Measurements from ENCODE around the gene CCDC68. TPM values are rescaled to one million over a fixed set of nuclear protein-coding genes. Genes with fewer than 3 reads are reported as not detected.

The CCDC68 gene
- total and polyA plus RNA-seq, 2 of the 8 experiments (the other 6 are each of a cell fraction or from before 2014, with no cell fraction given): 0.06 to 0.80 TPM

DNA sequence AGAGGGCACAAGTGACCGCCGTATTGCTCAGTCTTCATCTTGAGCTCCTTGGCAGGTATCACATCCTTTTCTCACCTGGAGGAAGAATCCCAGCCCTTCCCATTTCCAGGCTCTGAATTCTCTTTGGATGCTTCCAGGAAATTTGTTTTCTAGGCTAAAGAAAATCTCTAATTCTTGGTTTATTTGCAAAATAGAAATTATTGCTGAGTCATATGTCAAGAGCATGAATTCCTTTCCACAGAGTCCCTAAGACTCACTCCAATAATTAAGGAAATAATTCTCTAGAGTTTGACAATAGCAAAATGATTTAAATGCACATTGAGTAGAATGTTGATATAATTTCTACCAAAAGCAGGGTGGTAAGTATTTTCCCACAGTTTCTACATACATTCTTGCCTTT is 16.3 kb upstream of the CCDC68 start:
- Histone ChIP-seq H3K4ac (replicated peaks; ENCODE audit: insufficient read length, low read depth, low read length) (no peak overlapping the region), H3K4me2 (ENCODE audit: insufficient read depth in 1 of 2, low read depth in 2 of 2, low read length in 2 of 2) (no peak overlapping the region), H2BK12ac (ENCODE audit: low read depth, low read length) (peak overlapping the region; percentile 30; the same call in 1 of the 2 replicates), H3K27ac (ENCODE audit: low read depth, low read length) (no peak overlapping the region), H4K8ac (ENCODE audit: extremely low read depth, insufficient read depth, low read length) (no peak overlapping the region), H3K14ac (ENCODE audit: insufficient read length) (no peak overlapping the region), H2AFZ (ENCODE audit: low read length) (no peak overlapping the region), H3K18ac (ENCODE audit: extremely low read depth, low read length) (no peak overlapping the region), H3K23me2 (ENCODE audit: low read depth, low read length) (no peaks in the 10 kb centered on the region), H3K9ac (replicated peaks in 1 of 4; ENCODE audit: extremely low read depth in 1 of 4, low read depth in 3 of 4, low read length in 3 of 4) (no peak overlapping the region), H2BK5ac (ENCODE audit: low read depth, low read length) (no peak overlapping the region), H2AK5ac (ENCODE audit: low read depth, low read length) (no peak overlapping the region), H3K4me1 (replicated peaks in 1 of 4; ENCODE audit: control insufficient read depth in 3 of 4, insufficient read depth in 4 of 4, low read length in 3 of 4) (no peaks in the 10 kb centered on the region), H2BK120ac (replicated peaks; ENCODE audit: low read depth, low read length) (no peak overlapping the region), H4K5ac (ENCODE audit: insufficient read length, low read depth, low read length) (no peak overlapping the region), H3K79me1 (ENCODE audit: low read depth, low read length) (no peaks in the 10 kb centered on the region), H2BK20ac (ENCODE audit: low read length) (no peak overlapping the region), H3K23ac (ENCODE audit: insufficient read length) (no peak overlapping the region), H4K91ac (replicated peaks; ENCODE audit: insufficient read length, low read length) (no peak overlapping the region), H4K20me1 (replicated peaks in 1 of 2; ENCODE audit: control insufficient read depth in 1 of 2, insufficient read depth in 2 of 2, low read length in 2 of 2) (no peaks in the 10 kb centered on the region), H3K9me3 (ENCODE audit: insufficient read depth in 2 of 2, low read depth in 1 of 2, low read length in 1 of 2) (no peaks in the 10 kb centered on the region), H2BK15ac (ENCODE audit: low read length) (no peak overlapping the region), H3K79me2 (ENCODE audit: control insufficient read depth in 1 of 2, insufficient read depth in 2 of 2, low read length in 2 of 2) (no peaks in the 10 kb centered on the region), H3K27me3 (replicated peaks in 1 of 4; ENCODE audit: control insufficient read depth in 3 of 4, extremely low read depth in 1 of 4, insufficient read depth in 3 of 4, low read length in 3 of 4) (no peaks in the 10 kb centered on the region), H3K56ac (replicated peaks; ENCODE audit: insufficient read length, low read depth, low read length) (no peak overlapping the region), H3K36me3 (ENCODE audit: control insufficient read depth in 2 of 4, insufficient read depth in 4 of 4, low read length in 3 of 4) (no peaks in the 10 kb centered on the region), H3K4me3 (ENCODE audit: extremely low read depth in 1 of 4, insufficient read depth in 2 of 4, low read depth in 3 of 4, low read length in 4 of 4) (no peak overlapping the region)
- FAIRE-seq (no peak), DNase-seq (ENCODE audit: low read depth in 1 of 2, low spot score in 2 of 2) (no peak)
- ChIA-PET CTCF (ENCODE audit: partially characterized antibody) (interaction anchor here (0.9 to 1.9 kb wide), 4 partner anchors 8 to 296 kb away, joined by 3 to 4 read pairs (median 4); no protein-coding TSS in a partner anchor), POLR2A (ENCODE audit: partially characterized antibody) (no interaction called here)
- 68% methylated on average over 2 of the region's 2 CpGs; no CpG with 5 or more reads in 1 of the 2 experiments for WGBS, 2 experiments (ENCODE audit: extremely low coverage in 1 of 2, insufficient coverage in 1 of 2, insufficient read length in 1 of 2, insufficient replicate concordance in 2 of 2, low coverage in 1 of 2, low lambda C conversion rate in 2 of 2, missing lambda C conversion rate in 1 of 2)
- TF ChIP-seq EP300 (IDR thresholded peaks at IDR 0.05; ENCODE audit: borderline replicate concordance in 1 of 2, low read depth in 2 of 2, low read length in 2 of 2) (no peak), CBX8 (IDR thresholded peaks at IDR 0.05; ENCODE audit: borderline replicate concordance, low read depth, low read length) (no peak), SAP30 (IDR thresholded peaks at IDR 0.05; ENCODE audit: insufficient read depth, insufficient replicate concordance, low read length) (no peak), ASH2L (IDR thresholded peaks at IDR 0.05; ENCODE audit: low read length) (no peak)

All from H1 (cell line).